K562 (cell line): ENCODE measurements around the gene SLPI. TPM values are rescaled to one million over a fixed set of nuclear protein-coding genes. Genes with fewer than 3 reads are reported as not detected.

Source experiments
- ATAC-seq: fragments of 200-7000 bp; cut with Tn5 transposase; 3 replicates; pipeline ENCODE4 v1.9.1; 2020; ENCODE audit warnings: moderate library complexity
- BruUV-seq: library from RNA; stranded (reverse); fragments of 400-500 nt; replicated peaks from 2 replicates; lab custom pipeline; 2021; lab: Mats Ljungman, UMichigan
- CTCF ChIA-PET: fragments of 300-600 bp; formaldehyde crosslinking; extraction: SDS; loops from one replicate; lab custom pipeline; 2021; ENCODE audit warnings: low intra/inter-chr PET ratio; lab: Yijun Ruan, JAX
- POLR2A ChIA-PET: fragments of 300-600, 350-650 bp; sonication (Branson Sonifier 250); formaldehyde crosslinking; extraction: SDS; loops from one replicate; lab custom pipeline; 2021; ENCODE audit warnings: antibody characterized with exemption, inconsistent platforms; lab: Yijun Ruan, JAX
- DNase-seq, 4 experiments: peaks; one replicate each; pipeline versions ENCODE4 v3.0.0 to v3.0.0-alpha.2; 2011 to 2018; ENCODE audit warnings: low spot score in 3 of 4, mixed read lengths in 3 of 4; ENCODE audit errors: extremely low read depth in 1 of 4
- FAIRE-seq: peaks from 2 replicates; lab custom pipeline; 2011; peaks lifted over from hg19 to GRCh38; lab: Jason Lieb, UNC
- H2AFZ ChIP-seq: 2 replicates; pipeline ENCODE4 v1.6.0; 2011; ENCODE audit warnings: low read depth, low read length, control low read depth, inconsistent platforms
- H3K27ac ChIP-seq: fragments of 200-600 bp; 3 replicates; pipeline ENCODE4 v1.8.0; 2011; ENCODE audit warnings: low read depth, mild to moderate bottlenecking, control low read depth, inconsistent platforms, low read length, moderate library complexity, mixed read lengths; ENCODE audit errors: extremely low read depth
- H3K27me3 ChIP-seq, 2 experiments: fragments of 300-600 bp in 1 of 2; 2 replicates in 1 of 2; 3 replicates in 1 of 2; pipeline versions ENCODE4 v1.6.0 to v1.8.0; 2011; ENCODE audit warnings: inconsistent platforms in 2 of 2, low read length in 2 of 2, mild to moderate bottlenecking in 1 of 2, mixed read lengths in 1 of 2, moderate library complexity in 1 of 2; ENCODE audit not compliant: control insufficient read depth in 2 of 2, insufficient read depth in 2 of 2
- H3K36me3 ChIP-seq: fragments of 300-600 bp; 3 replicates; pipeline ENCODE4 v1.8.0; 2011; ENCODE audit warnings: mild to moderate bottlenecking, low read length, inconsistent platforms; ENCODE audit not compliant: control insufficient read depth, insufficient read depth
- H3K4me1 ChIP-seq, 2 experiments: fragments of 200-600 bp in 1 of 2; replicated peaks in 1 of 2; 2 replicates in 1 of 2; 3 replicates in 1 of 2; pipeline versions ENCODE4 v1.5.1 to v1.8.0; 2011; ENCODE audit warnings: inconsistent platforms in 2 of 2, low read length in 2 of 2, mild to moderate bottlenecking in 1 of 2, mixed read lengths in 1 of 2, moderate library complexity in 1 of 2; ENCODE audit not compliant: control insufficient read depth in 2 of 2, insufficient read depth in 2 of 2
- H3K4me2 ChIP-seq: 2 replicates; pipeline ENCODE4 v1.6.1; 2011; ENCODE audit warnings: low read length, control low read depth, inconsistent platforms, mixed read lengths; ENCODE audit not compliant: insufficient read depth
- H3K4me3 ChIP-seq: fragments of 200-600 bp; sonication (generic), shearing (Covaris generic); 2 replicates; pipeline ENCODE4 v1.5.1; 2016; ENCODE audit warnings: control low read depth, inconsistent platforms
- H3K79me2 ChIP-seq: fragments of 200-600 bp; 3 replicates; pipeline ENCODE4 v1.8.0; 2011; ENCODE audit warnings: low read length, inconsistent platforms; ENCODE audit not compliant: control insufficient read depth, insufficient read depth
- H3K9ac ChIP-seq, 2 experiments: 2 replicates each; pipeline versions ENCODE4 v1.6.0 to v1.6.1; 2011; ENCODE audit warnings: low read depth in 2 of 2, low read length in 2 of 2, control low read depth in 1 of 2, inconsistent platforms in 1 of 2, mild to moderate bottlenecking in 1 of 2, mixed read lengths in 1 of 2; ENCODE audit not compliant: insufficient read depth in 1 of 2
- H3K9me1 ChIP-seq: one replicate; pipeline ENCODE4 v1.6.0; 2011; ENCODE audit warnings: inconsistent platforms, mild to moderate bottlenecking, low read length, moderate library complexity; ENCODE audit not compliant: control insufficient read depth, insufficient read depth
- H3K9me3 ChIP-seq: replicated peaks from 2 replicates; pipeline ENCODE4 v1.5.1; 2011; ENCODE audit warnings: low read depth, low read length, inconsistent platforms; ENCODE audit not compliant: control insufficient read depth, insufficient read depth
- H4K20me1 ChIP-seq: replicated peaks from 2 replicates; pipeline ENCODE4 v1.6.1; 2011; ENCODE audit warnings: low read length, inconsistent platforms, mixed read lengths; ENCODE audit not compliant: control insufficient read depth, insufficient read depth
- CBFA2T2 ChIP-seq: fragments of 450-650 bp; conservative IDR thresholded peaks from 2 replicates; pipeline ENCODE4 v1.6.1; 2017; ENCODE audit warnings: mild to moderate bottlenecking
- GATA2 ChIP-seq: sonication (generic); formaldehyde crosslinking; IDR thresholded peaks from 2 replicates; pipeline ENCODE4 v1.4.0; 2020; ENCODE audit warnings: mild to moderate bottlenecking, missing genetic modification reagents
- MCM5 ChIP-seq: fragments of 450-650 bp; IDR thresholded peaks from 2 replicates; pipeline ENCODE4 v1.6.1; 2016; ENCODE audit warnings: low read depth
- RAD21 ChIP-seq, 2 experiments: fragments of 250-450 bp in 1 of 2; fragments of 450-650 bp in 1 of 2; sonication (Bioruptor Pico) in 1 of 2; formaldehyde crosslinking in 1 of 2; IDR thresholded peaks in 1 of 2; conservative IDR thresholded peaks in 1 of 2; 2 replicates each; pipeline versions ENCODE4 v1.4.0 to v1.8.0; 2020 to 2022; ENCODE audit warnings: mild to moderate bottlenecking in 2 of 2, moderate library complexity in 1 of 2
- RAD51 ChIP-seq: fragments of 450-650 bp; IDR thresholded peaks from 2 replicates; pipeline ENCODE4 v1.7.1; 2016; ENCODE audit warnings: low read depth, mild to moderate bottlenecking, borderline replicate concordance
- RBM17 ChIP-seq: fragments of 200-400 bp; formaldehyde crosslinking; IDR thresholded peaks from 2 replicates; pipeline ENCODE4 v1.6.1; 2017; ENCODE audit warnings: low read depth, mild to moderate bottlenecking, low read length, borderline replicate concordance
- TEAD1 ChIP-seq, 2 experiments: fragments of 450-650 bp in 1 of 2; sonication (generic) in 1 of 2; formaldehyde crosslinking; IDR thresholded peaks; 2 replicates each; pipeline versions ENCODE4 v1.4.0 to v1.8.0; 2020 to 2022; ENCODE audit warnings: mild to moderate bottlenecking in 2 of 2, missing genetic modification reagents in 1 of 2
- ZHX1 ChIP-seq: fragments of 150-350 bp; conservative IDR thresholded peaks from 2 replicates; pipeline ENCODE4 v1.6.1; 2014; ENCODE audit warnings: low read length
- WGBS: fragments of 100-300 bp; shearing (Covaris generic); methylation state at CpG from one replicate; pipeline ENCODE4 v1.1.6; 2016; ENCODE audit warnings: low coverage, mixed read lengths; ENCODE audit not compliant: insufficient coverage; ENCODE audit errors: missing lambda C conversion rate; 5-methylcytosine and 5-hydroxymethylcytosine counted together
- in situ Hi-C: fragments of 300-500 bp; cut with MboI; formaldehyde crosslinking; loops from 4 replicates; pipeline ENCODE4 v1.15.0; 2018; ENCODE audit warnings: inconsistent platforms, mixed read lengths
- intact Hi-C: fragments of 100-400 bp; cut with micrococcal nuclease; formaldehyde crosslinking; loops from 2 replicates; pipeline ENCODE4 v1.14.2; 2022
- polyA plus RNA-seq, 8 experiments: library from polyadenylated mRNA; depleted of rRNA in 4 of 8; stranded (reverse) in 5 of 8; unstranded in 3 of 8; fragments of >200 nt; fragmentation: Nextera tagmentation in 2 of 8; fragmentation: Illumina TruSeq in 1 of 8; extraction: Ambion mirVana in 2 of 8; extraction: Trizol in 1 of 8; gene quantifications; 2 replicates each; pipeline versions ENCODE4 v1.2.1 to v1.2.3, GENCODE V29; 2011 to 2014; ENCODE audit warnings: inconsistent platforms in 1 of 8, missing spikeins in 1 of 8
- total RNA-seq, 7 experiments: library from RNA; depleted of rRNA in 6 of 7; stranded (reverse); fragments of >200 nt in 6 of 7; fragmentation: Illumina TruSeq in 2 of 7; extraction: Trizol in 2 of 7; gene quantifications; 2 replicates each; pipeline versions ENCODE4 v1.2.1 to v1.2.3, GENCODE V29; 2011 to 2021; ENCODE audit warnings: low replicate concordance in 1 of 7
- TF ChIP-seq, protein P1 (sequence below), 2 experiments: fragments of 450-650 bp in 1 of 2; sonication (generic) in 1 of 2; formaldehyde crosslinking in 1 of 2; IDR thresholded peaks; 2 replicates each; pipeline versions ENCODE4 v1.7.1 to v1.9.0; 2016 to 2022; ENCODE audit warnings: inconsistent platforms in 1 of 2, mild to moderate bottlenecking in 1 of 2, missing genetic modification reagents in 1 of 2

Gene SLPI
- total and polyA plus RNA-seq, 9 of the 15 experiments (the other 6 are each of a cell fraction or from before 2014, with no cell fraction given): 0.78 TPM; not detected in 8

- Histone ChIP-seq H3K4me2 (no peak overlapping the region), H3K9me1 (peaks cover 3% of the 10 kb centered on the region), H3K79me2 (no peaks in the 10 kb centered on the region)
- FAIRE-seq (no peak), DNase-seq (no peak)
- no TSS peak for BruUV-seq
- TF ChIP-seq RAD21 (CRISPR knock-in tag; conservative IDR thresholded peaks at IDR 0.05 in 1 of 2, IDR thresholded peaks at IDR 0.05 in 1 of 2): no peak
- no peak for TF ChIP-seq ZHX1
- no peak for TF ChIP-seq RBM17
- TF ChIP-seq, protein P1, sequence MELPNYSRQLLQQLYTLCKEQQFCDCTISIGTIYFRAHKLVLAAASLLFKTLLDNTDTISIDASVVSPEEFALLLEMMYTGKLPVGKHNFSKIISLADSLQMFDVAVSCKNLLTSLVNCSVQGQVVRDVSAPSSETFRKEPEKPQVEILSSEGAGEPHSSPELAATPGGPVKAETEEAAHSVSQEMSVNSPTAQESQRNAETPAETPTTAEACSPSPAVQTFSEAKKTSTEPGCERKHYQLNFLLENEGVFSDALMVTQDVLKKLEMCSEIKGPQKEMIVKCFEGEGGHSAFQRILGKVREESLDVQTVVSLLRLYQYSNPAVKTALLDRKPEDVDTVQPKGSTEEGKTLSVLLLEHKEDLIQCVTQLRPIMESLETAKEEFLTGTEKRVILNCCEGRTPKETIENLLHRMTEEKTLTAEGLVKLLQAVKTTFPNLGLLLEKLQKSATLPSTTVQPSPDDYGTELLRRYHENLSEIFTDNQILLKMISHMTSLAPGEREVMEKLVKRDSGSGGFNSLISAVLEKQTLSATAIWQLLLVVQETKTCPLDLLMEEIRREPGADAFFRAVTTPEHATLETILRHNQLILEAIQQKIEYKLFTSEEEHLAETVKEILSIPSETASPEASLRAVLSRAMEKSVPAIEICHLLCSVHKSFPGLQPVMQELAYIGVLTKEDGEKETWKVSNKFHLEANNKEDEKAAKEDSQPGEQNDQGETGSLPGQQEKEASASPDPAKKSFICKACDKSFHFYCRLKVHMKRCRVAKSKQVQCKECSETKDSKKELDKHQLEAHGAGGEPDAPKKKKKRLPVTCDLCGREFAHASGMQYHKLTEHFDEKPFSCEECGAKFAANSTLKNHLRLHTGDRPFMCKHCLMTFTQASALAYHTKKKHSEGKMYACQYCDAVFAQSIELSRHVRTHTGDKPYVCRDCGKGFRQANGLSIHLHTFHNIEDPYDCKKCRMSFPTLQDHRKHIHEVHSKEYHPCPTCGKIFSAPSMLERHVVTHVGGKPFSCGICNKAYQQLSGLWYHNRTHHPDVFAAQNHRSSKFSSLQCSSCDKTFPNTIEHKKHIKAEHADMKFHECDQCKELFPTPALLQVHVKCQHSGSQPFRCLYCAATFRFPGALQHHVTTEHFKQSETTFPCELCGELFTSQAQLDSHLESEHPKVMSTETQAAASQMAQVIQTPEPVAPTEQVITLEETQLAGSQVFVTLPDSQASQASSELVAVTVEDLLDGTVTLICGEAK (IDR thresholded peaks at IDR 0.05): no peak
- TF ChIP-seq, protein P1 (CRISPR knock-in tag; IDR thresholded peaks at IDR 0.05): no peak
- TF ChIP-seq GATA2 (CRISPR knock-in tag): no peak
- TF ChIP-seq RAD51: no peak
- TF ChIP-seq TEAD1 (CRISPR knock-in tag; IDR thresholded peaks at IDR 0.05): no peak
- no peak for TF ChIP-seq MCM5
- TF ChIP-seq CBFA2T2: no peak
- TF ChIP-seq, all 486 proteins: peak for 0
- in situ Hi-C loops: no loop called here
- CTCF ChIA-PET: no interaction called here
- no peak for ATAC-seq
- H3K4me3 ChIP-seq: no peak overlapping the region
- no peaks in the 10 kb centered on the region for H3K4me1 ChIP-seq
- POLR2A ChIA-PET: interaction anchor here (0.7 kb wide), 1 partner anchor 69 kb away, joined by 3 read pairs; no protein-coding TSS in a partner anchor
- no peak overlapping the region for H3K27ac ChIP-seq
- WGBS: 7% methylated on average over 1 of the region's 1 CpG
- no peak overlapping the region for H2AFZ ChIP-seq
- intact Hi-C loops: no loop called here
- no peaks in the 10 kb centered on the region; a peak in 2 of 5 replicates for H3K27me3 ChIP-seq
- no peaks in the 10 kb centered on the region for H4K20me1 ChIP-seq
- H3K9me3 ChIP-seq: no peaks in the 10 kb centered on the region
- H3K9ac ChIP-seq: no peak overlapping the region
- H3K36me3 ChIP-seq: no peaks in the 10 kb centered on the region
Observed at GRCh38 chr20:45209924-45210323, 44.4 kb downstream of the SLPI start.
